ENCODE results near the gene ATP2A1. TPM values are rescaled to one million over a fixed set of nuclear protein-coding genes. Genes with fewer than 3 reads are reported as not detected.

The ATP2A1 gene
- total and polyA plus RNA-seq, 2 experiments from 2014 or later: 2.6 TPM

GRCh38 chr16:28876019-28876659 is 2.1 kb upstream of the ATP2A1 start:
- H3K27ac ChIP-seq: peak overlapping the region; percentile 80
- TF ChIP-seq CTCF (IDR thresholded peaks at IDR 0.05; ENCODE audit: low read depth, low read length): no peak
- H3K4me3 ChIP-seq: no peak overlapping the region
- no peaks in the 10 kb centered on the region for H3K9me3 ChIP-seq (ENCODE audit: low read depth)
- no peaks in the 10 kb centered on the region for H3K27me3 ChIP-seq
- H3K4me1 ChIP-seq (ENCODE audit: low read depth): peaks cover 17% of the 10 kb centered on the region
- peaks cover 3% of the 10 kb centered on the region for H3K36me3 ChIP-seq
- no peak for DNase-seq (ENCODE audit: low read depth in 1 of 2, low spot score in 1 of 2)

- H3K27me3 ChIP-seq: no peaks in the 10 kb centered on the region
- H3K27ac ChIP-seq: peak overlapping the region; percentile 39
- no peaks in the 10 kb centered on the region for H3K9me3 ChIP-seq (ENCODE audit: low read depth)
- no peaks in the 10 kb centered on the region for H3K36me3 ChIP-seq
- H3K4me1 ChIP-seq (ENCODE audit: low read depth): peaks cover 17% of the 10 kb centered on the region
- no peak overlapping the region for H3K4me3 ChIP-seq
- DNase-seq (ENCODE audit: low read depth in 1 of 2, low spot score in 1 of 2): no peak
- no peak for TF ChIP-seq CTCF (IDR thresholded peaks at IDR 0.05; ENCODE audit: low read depth, low read length)
Measured at GRCh38 chr16:28876973-28877654, 1.2 kb upstream of the ATP2A1 start.

GRCh38 chr16:28877655-28878000 is 660 bp upstream of the ATP2A1 start:
- TF ChIP-seq CTCF (IDR thresholded peaks at IDR 0.05; ENCODE audit: low read depth, low read length): no peak
- Histone ChIP-seq H3K4me3 (no peak overlapping the region), H3K4me1 (ENCODE audit: low read depth) (peaks cover 21% of the 10 kb centered on the region), H3K9me3 (ENCODE audit: low read depth) (no peaks in the 10 kb centered on the region), H3K27me3 (no peaks in the 10 kb centered on the region), H3K27ac (no peak overlapping the region), H3K36me3 (no peaks in the 10 kb centered on the region)
- DNase-seq (ENCODE audit: low read depth in 1 of 2, low spot score in 1 of 2): no peak

GRCh38 chr16:28879261-28879840 is 1.1 kb downstream of the ATP2A1 start:
- H3K36me3 ChIP-seq: no peaks in the 10 kb centered on the region
- no peaks in the 10 kb centered on the region for H3K9me3 ChIP-seq (ENCODE audit: low read depth)
- H3K4me1 ChIP-seq (ENCODE audit: low read depth): peaks cover 31% of the 10 kb centered on the region
- no peaks in the 10 kb centered on the region for H3K27me3 ChIP-seq
- peak overlapping the region; percentile 65 for H3K4me3 ChIP-seq
- peak overlapping the region; percentile 12 for H3K27ac ChIP-seq
- TF ChIP-seq CTCF (IDR thresholded peaks at IDR 0.05; ENCODE audit: low read depth, low read length): no peak
- DNase-seq (ENCODE audit: low read depth in 1 of 2, low spot score in 1 of 2): no peak

- Histone ChIP-seq H3K36me3 (no peaks in the 10 kb centered on the region), H3K4me1 (ENCODE audit: low read depth) (peaks cover 31% of the 10 kb centered on the region), H3K27me3 (no peaks in the 10 kb centered on the region), H3K27ac (peak overlapping the region; percentile 12), H3K4me3 (peak overlapping the region; percentile 65), H3K9me3 (ENCODE audit: low read depth) (no peaks in the 10 kb centered on the region)
- no peak for TF ChIP-seq CTCF (IDR thresholded peaks at IDR 0.05; ENCODE audit: low read depth, low read length)
- peak; percentile 86 to 94 for DNase-seq (ENCODE audit: low read depth in 1 of 2, low spot score in 1 of 2)
Measured at GRCh38 chr16:28879841-28880588, 1.7 kb downstream of the ATP2A1 start.

Data from cardiac muscle cell (in vitro differentiated cells and primary cell).